Thoracic aorta (tissue), 2 donors: ENCODE data around the gene SRC. TPM values are rescaled to one million over a fixed set of nuclear protein-coding genes. Genes with fewer than 3 reads are reported as not detected.
A peak's percentile ranks its signal among the peaks of the same experiment; 100 is the strongest.

Source experiments
- ATAC-seq: fragments of 150-250 bp; one replicate; pipeline ENCODE4 v1.8.0; 2017; ENCODE audit warnings: low read depth; ENCODE audit not compliant: insufficient number of reproducible peaks, low FRiP score
- DNase-seq: peaks from one replicate; pipeline ENCODE4 v3.0.0-alpha.2; 2020; ENCODE audit warnings: low spot score
- H3K27ac ChIP-seq, 2 donors: fragments of 200-600 bp; sonication (generic); 1 replicate in 1 of 2; 2 replicates in 1 of 2; pipeline ENCODE4 v1.5.1; 2016; ENCODE audit warnings: mild to moderate bottlenecking in 2 of 2, moderate library complexity in 2 of 2
- H3K27me3 ChIP-seq: fragments of 200-600 bp; sonication (generic); replicated peaks from 2 replicates; pipeline ENCODE4 v1.6.0; 2016; ENCODE audit warnings: mild to moderate bottlenecking; ENCODE audit not compliant: insufficient read depth
- H3K36me3 ChIP-seq: fragments of 200-600 bp; sonication (generic); one replicate; pipeline ENCODE4 v1.5.1; 2016
- H3K4me1 ChIP-seq, 2 donors: fragments of 200-600 bp; sonication (generic); 1 replicate in 1 of 2; 2 replicates in 1 of 2; pipeline versions ENCODE4 v1.5.1 to v1.6.0; 2016; ENCODE audit warnings: low read depth in 2 of 2, mild to moderate bottlenecking in 1 of 2; ENCODE audit not compliant: control insufficient read depth in 1 of 2
- H3K4me3 ChIP-seq: fragments of 200-600 bp; sonication (generic); 2 replicates; pipeline ENCODE4 v1.5.1; 2016; ENCODE audit warnings: mild to moderate bottlenecking
- H3K9me3 ChIP-seq: fragments of 200-600 bp; sonication (generic); 2 replicates; pipeline ENCODE4 v1.5.1; 2016
- CTCF ChIP-seq: fragments of 200-600 bp; sonication (generic); IDR thresholded peaks from one replicate; pipeline ENCODE4 v1.5.1; 2019; ENCODE audit warnings: antibody characterized with exemption
- total RNA-seq, 2 donors: library from RNA; depleted of rRNA; stranded (reverse); fragments of >200 nt; gene quantifications; one replicate each; pipeline versions ENCODE4 v1.1.0 to v1.2.3, GENCODE V29; 2016

SRC gene
- total RNA-seq, 2 donors from 2014 or later: 80.3 to 89.0 TPM

- no peak for ATAC-seq
- no peak for TF ChIP-seq CTCF
- H3K4me1 ChIP-seq: peaks cover 11 to 45% of the 10 kb centered on the region in 2 donors
- no peak overlapping the region for H3K4me3 ChIP-seq
- peaks cover 24% of the 10 kb centered on the region for H3K36me3 ChIP-seq
- H3K9me3 ChIP-seq: no peaks in the 10 kb centered on the region
- no peak for DNase-seq
- no peaks in the 10 kb centered on the region for H3K27me3 ChIP-seq
- H3K27ac ChIP-seq: no peak overlapping the region
These were observed 43.9 kb downstream of the SRC start for GRCh38 chr20:37389844-37390275.

- no peaks in the 10 kb centered on the region for H3K9me3 ChIP-seq
- H3K36me3 ChIP-seq: peaks cover 24% of the 10 kb centered on the region
- ATAC-seq: no peak
- peaks cover 11 to 48% of the 10 kb centered on the region in 2 donors for H3K4me1 ChIP-seq
- H3K27me3 ChIP-seq: no peaks in the 10 kb centered on the region
- no peak overlapping the region for H3K4me3 ChIP-seq
- H3K27ac ChIP-seq: no peak overlapping the region
- DNase-seq: no peak
- TF ChIP-seq CTCF: no peak
These were observed 44.6 kb downstream of the SRC start for GRCh38 chr20:37390503-37390890.

- no peaks in the 10 kb centered on the region for H3K27me3 ChIP-seq
- TF ChIP-seq CTCF: no peak
- DNase-seq: no peak
- H3K4me1 ChIP-seq: peaks cover 11 to 52% of the 10 kb centered on the region in 2 donors
- H3K27ac ChIP-seq: no peak overlapping the region
- ATAC-seq: no peak
- H3K4me3 ChIP-seq: no peak overlapping the region
- H3K36me3 ChIP-seq: peaks cover 19% of the 10 kb centered on the region
- H3K9me3 ChIP-seq: no peaks in the 10 kb centered on the region
These were observed 45.1 kb downstream of the SRC start for GRCh38 chr20:37390891-37391525.

GRCh38 chr20:37392441-37393195 lies 46.7 kb downstream of the SRC start:
- no peak for ATAC-seq
- H3K4me1 ChIP-seq: peaks cover 11 to 61% of the 10 kb centered on the region in 2 donors
- no peak for DNase-seq
- peak overlapping the region; percentile 6 to 53 for H3K27ac ChIP-seq
- no peaks in the 10 kb centered on the region for H3K9me3 ChIP-seq
- peak; percentile 12 for TF ChIP-seq CTCF
- H3K36me3 ChIP-seq: peaks cover 6% of the 10 kb centered on the region
- no peak overlapping the region for H3K4me3 ChIP-seq
- H3K27me3 ChIP-seq: no peaks in the 10 kb centered on the region

GRCh38 chr20:37393196-37393862 lies 47.4 kb downstream of the SRC start:
- no peak for ATAC-seq
- peaks cover 8% of the 10 kb centered on the region for H3K36me3 ChIP-seq
- H3K4me1 ChIP-seq: peaks cover 11 to 65% of the 10 kb centered on the region in 2 donors
- H3K27me3 ChIP-seq: no peaks in the 10 kb centered on the region
- no peaks in the 10 kb centered on the region for H3K9me3 ChIP-seq
- H3K4me3 ChIP-seq: no peak overlapping the region
- no peak for DNase-seq
- TF ChIP-seq CTCF: no peak
- H3K27ac ChIP-seq: peak overlapping the region; percentile 6 to 53
